H1 (cell line): ENCODE measurements around the gene SLC35F3. TPM values are rescaled to one million over a fixed set of nuclear protein-coding genes. Genes with fewer than 3 reads are reported as not detected.

Experiments used
- CBX8 ChIP-seq: fragments of 300-800, 300-1000 bp; sonication (generic); IDR thresholded peaks from 2 replicates; pipeline ENCODE4 v1.7.1; 2016; ENCODE audit warnings: low read depth, low read length, borderline replicate concordance
- EP300 ChIP-seq, 2 experiments: IDR thresholded peaks; 1 replicate in 1 of 2; 2 replicates in 1 of 2; pipeline ENCODE4 v1.6.1; 2011 to 2012; ENCODE audit warnings: low read depth in 2 of 2, low read length in 2 of 2, mild to moderate bottlenecking in 2 of 2, borderline replicate concordance in 1 of 2, inconsistent platforms in 1 of 2, moderate library complexity in 1 of 2
- KDM1A ChIP-seq: fragments of 200-600, 300-600 bp; sonication (generic); IDR thresholded peaks from 2 replicates; pipeline ENCODE4 v1.7.1; 2016; ENCODE audit warnings: mild to moderate bottlenecking, low read length, borderline replicate concordance
- RFX5 ChIP-seq: IDR thresholded peaks from 2 replicates; pipeline ENCODE4 v1.6.1; 2011; ENCODE audit warnings: low read depth, low read length, improper control_type of control experiment, borderline replicate concordance
- polyA plus RNA-seq, 7 experiments: library from polyadenylated mRNA; depleted of rRNA in 3 of 7; stranded (reverse) in 5 of 7; unstranded in 2 of 7; fragments of >200 nt in 5 of 7; fragments of 200-250 nt in 2 of 7; gene quantifications; 1 replicate in 5 of 7; 2 replicates in 1 of 7; 4 replicates in 1 of 7; pipeline versions ENCODE4 v1.2.1 to v1.2.3, GENCODE V29; 2011 to 2013; ENCODE audit warnings: missing spikeins in 2 of 7, mixed read lengths in 2 of 7
- total RNA-seq: library from RNA; stranded (reverse); fragmentation: NEBNext Ultra II Directional; extraction: Animal tissue kit (Norgen Biotek cat#: 25700); gene quantifications from 2 replicates; pipeline ENCODE4 v1.2.1, GENCODE V29; 2021
- TF ChIP-seq, protein P1 (sequence below): IDR thresholded peaks from 2 replicates; pipeline ENCODE4 v1.6.1; 2012; ENCODE audit warnings: low read length, inconsistent platforms

The SLC35F3 gene
- total and polyA plus RNA-seq, 2 of the 8 experiments (the other 6 are each of a cell fraction or from before 2014, with no cell fraction given) = 0.78 to 1.2 TPM

DNA sequence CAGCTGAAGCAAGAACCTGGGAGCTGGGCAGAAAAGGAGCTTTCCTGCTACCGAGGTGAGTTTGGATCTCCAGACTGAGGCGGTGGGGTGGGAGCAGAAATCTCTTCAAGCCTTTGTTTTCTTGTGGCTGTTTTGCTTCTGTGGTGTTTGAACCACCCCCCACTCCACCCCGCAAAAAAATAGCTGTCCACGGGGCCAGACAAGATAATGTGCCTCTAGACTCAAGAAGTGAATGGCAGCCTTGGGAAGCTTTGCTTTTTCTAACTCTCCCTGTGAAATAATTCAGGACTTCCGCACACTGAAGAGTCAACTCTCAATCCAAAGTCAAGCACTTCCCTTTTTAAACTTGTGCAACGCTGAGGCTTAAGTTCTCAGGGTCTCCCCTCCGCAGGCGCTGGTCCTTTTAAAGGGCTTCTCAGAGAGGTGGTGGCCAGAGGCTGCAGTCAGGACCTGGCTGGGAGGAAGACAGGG is 309.2 kb downstream of the SLC35F3 start (continued):
- TF ChIP-seq, protein P1, sequence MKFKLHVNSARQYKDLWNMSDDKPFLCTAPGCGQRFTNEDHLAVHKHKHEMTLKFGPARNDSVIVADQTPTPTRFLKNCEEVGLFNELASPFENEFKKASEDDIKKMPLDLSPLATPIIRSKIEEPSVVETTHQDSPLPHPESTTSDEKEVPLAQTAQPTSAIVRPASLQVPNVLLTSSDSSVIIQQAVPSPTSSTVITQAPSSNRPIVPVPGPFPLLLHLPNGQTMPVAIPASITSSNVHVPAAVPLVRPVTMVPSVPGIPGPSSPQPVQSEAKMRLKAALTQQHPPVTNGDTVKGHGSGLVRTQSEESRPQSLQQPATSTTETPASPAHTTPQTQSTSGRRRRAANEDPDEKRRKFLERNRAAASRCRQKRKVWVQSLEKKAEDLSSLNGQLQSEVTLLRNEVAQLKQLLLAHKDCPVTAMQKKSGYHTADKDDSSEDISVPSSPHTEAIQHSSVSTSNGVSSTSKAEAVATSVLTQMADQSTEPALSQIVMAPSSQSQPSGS = no peak
- TF ChIP-seq RFX5 (no peak), KDM1A (no peak), EP300 (IDR thresholded peaks at IDR 0.05; ENCODE audit: borderline replicate concordance in 1 of 2, low read depth in 2 of 2, low read length in 2 of 2) (no peak), CBX8 (no peak)
- TF ChIP-seq, all 59 proteins: peak for 0
